Measurements from ENCODE around the gene DGCR2.

The DGCR2 gene

DNA sequence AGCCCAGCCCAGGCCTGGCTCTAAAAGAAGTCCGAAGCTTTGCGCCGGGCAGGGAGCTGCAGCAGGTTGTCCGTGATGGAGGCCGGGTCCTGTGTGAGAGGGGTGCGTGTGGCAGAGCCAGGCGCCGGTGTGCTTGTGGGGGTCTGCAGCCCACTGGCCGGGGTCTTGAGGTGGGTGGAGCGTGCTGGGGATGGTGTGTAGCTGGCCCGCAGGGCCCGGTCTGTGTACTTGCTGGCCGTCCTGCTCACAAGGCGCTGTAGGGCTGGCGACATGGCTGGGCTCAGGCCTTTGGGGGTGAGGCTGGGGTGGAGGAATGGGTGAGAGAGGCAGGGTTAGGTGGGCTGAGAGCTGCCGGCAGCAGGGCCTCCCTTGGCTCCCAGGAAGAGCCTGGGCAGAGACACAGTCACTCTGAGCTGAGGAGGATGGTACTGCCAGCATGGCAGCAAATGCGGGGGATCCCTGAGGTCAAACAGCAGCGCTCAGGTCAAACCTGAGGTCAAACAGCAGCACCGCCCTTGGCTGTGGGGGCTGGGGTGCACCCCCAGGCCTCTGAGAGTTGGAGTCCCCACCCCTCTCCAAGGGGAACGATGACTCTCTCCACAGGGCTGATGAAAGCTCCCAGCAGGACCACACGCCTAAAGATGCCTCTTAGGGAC, 12.1 kb upstream of the DGCR2 start:
- H3K36me3 ChIP-seq (ENCODE audit: control insufficient read depth in 1 of 2, insufficient read depth in 2 of 2, low read length in 2 of 2), result peaks cover 19 to 76% of the 10 kb centered on the region in 2 donors
- H3K27me3 ChIP-seq (ENCODE audit: control insufficient read depth in 1 of 2, insufficient read depth in 2 of 2, low read length in 2 of 2), result no peaks in the 10 kb centered on the region
- H3K4me1 ChIP-seq (ENCODE audit: control insufficient read depth in 1 of 2, insufficient read depth in 2 of 2, low read length in 2 of 2), result no peaks in the 10 kb centered on the region
- H3K27ac ChIP-seq (ENCODE audit: low read depth, low read length), result no peak overlapping the region
- no peak overlapping the region for H3K9ac ChIP-seq (ENCODE audit: low read depth in 1 of 2, low read length in 2 of 2)
- no peaks in the 10 kb centered on the region for H3K9me3 ChIP-seq (ENCODE audit: control insufficient read depth in 1 of 2, low read length in 2 of 2)
- no peak overlapping the region for H3K4me3 ChIP-seq (ENCODE audit: low read depth in 1 of 2, low read length in 2 of 2)

DNA sequence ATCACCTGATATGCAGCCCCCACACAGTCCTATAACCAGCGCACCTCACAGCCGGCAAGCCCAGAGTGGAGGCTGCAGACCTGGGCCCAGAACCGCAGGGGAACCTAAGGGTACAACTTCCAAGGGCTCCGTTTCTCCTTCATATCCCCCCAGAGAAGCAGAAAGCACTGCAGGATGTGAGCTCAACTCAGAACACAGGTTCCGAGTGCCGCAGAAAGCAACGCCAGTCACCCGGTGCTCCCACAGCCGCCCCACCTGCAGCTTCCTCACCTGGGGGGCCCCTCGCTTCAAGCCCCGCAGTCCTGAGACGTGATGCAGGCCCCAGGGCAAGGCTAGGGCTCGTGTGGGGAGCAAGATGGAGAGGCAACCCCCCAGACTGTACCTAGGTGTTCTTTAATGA, 11.3 kb upstream of the DGCR2 start:
- Histone ChIP-seq H3K9me3 (ENCODE audit: control insufficient read depth in 1 of 2, low read length in 2 of 2) (no peaks in the 10 kb centered on the region), H3K36me3 (ENCODE audit: control insufficient read depth in 1 of 2, insufficient read depth in 2 of 2, low read length in 2 of 2) (peaks cover 11 to 69% of the 10 kb centered on the region in 2 donors), H3K9ac (ENCODE audit: low read depth in 1 of 2, low read length in 2 of 2) (no peak overlapping the region), H3K4me3 (ENCODE audit: low read depth in 1 of 2, low read length in 2 of 2) (no peak overlapping the region), H3K4me1 (ENCODE audit: control insufficient read depth in 1 of 2, insufficient read depth in 2 of 2, low read length in 2 of 2) (no peaks in the 10 kb centered on the region), H3K27me3 (ENCODE audit: control insufficient read depth in 1 of 2, insufficient read depth in 2 of 2, low read length in 2 of 2) (no peaks in the 10 kb centered on the region), H3K27ac (ENCODE audit: low read depth, low read length) (no peak overlapping the region)

DNA sequence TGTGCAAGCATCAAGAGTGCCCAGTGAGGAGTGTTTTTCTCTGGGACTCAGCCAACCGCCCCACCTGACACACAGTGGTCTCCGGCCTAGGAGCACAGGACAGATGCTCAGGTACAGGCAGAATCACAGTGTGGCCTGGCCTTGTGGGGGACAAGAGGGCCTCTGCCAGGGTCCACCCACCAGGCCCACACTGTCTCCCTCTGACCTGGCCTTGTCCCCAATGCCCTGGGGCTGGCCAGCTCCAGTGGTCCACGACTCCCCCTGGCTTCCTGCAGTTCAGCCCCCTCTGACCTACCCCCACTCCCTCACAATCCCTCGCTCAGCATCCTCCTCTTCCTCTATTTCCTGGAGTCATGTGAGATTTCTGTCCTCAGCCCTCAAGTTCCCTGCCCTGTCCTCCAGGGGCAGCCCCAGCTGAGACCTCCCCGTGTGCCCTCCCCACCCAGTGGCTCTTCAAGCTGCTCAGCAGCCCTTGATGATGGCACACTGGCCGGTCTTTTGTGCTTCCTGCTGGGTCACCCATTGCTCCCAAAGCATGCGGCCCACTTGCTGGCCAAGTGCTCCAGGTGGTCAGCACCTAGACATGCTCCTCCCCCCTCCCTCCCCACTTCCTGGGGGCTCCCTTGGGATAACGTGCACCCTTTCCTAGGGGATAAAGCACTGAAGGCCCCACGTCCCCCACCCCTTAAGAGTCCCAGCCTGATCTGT, 10.6 kb upstream of the DGCR2 start:
- no peaks in the 10 kb centered on the region for H3K4me1 ChIP-seq (ENCODE audit: control insufficient read depth in 1 of 2, insufficient read depth in 2 of 2, low read length in 2 of 2)
- no peak overlapping the region for H3K27ac ChIP-seq (ENCODE audit: low read depth, low read length)
- H3K9me3 ChIP-seq (ENCODE audit: control insufficient read depth in 1 of 2, low read length in 2 of 2), result no peaks in the 10 kb centered on the region
- H3K36me3 ChIP-seq (ENCODE audit: control insufficient read depth in 1 of 2, insufficient read depth in 2 of 2, low read length in 2 of 2), result peaks cover 6 to 62% of the 10 kb centered on the region in 2 donors
- no peak overlapping the region for H3K4me3 ChIP-seq (ENCODE audit: low read depth in 1 of 2, low read length in 2 of 2)
- no peak overlapping the region for H3K9ac ChIP-seq (ENCODE audit: low read depth in 1 of 2, low read length in 2 of 2)
- H3K27me3 ChIP-seq (ENCODE audit: control insufficient read depth in 1 of 2, insufficient read depth in 2 of 2, low read length in 2 of 2), result no peaks in the 10 kb centered on the region

GRCh38 chr22:19132153-19132552, 9.9 kb upstream of the DGCR2 start:
- peaks cover 0 to 55% of the 10 kb centered on the region in 2 donors for H3K36me3 ChIP-seq (ENCODE audit: control insufficient read depth in 1 of 2, insufficient read depth in 2 of 2, low read length in 2 of 2)
- no peaks in the 10 kb centered on the region for H3K4me1 ChIP-seq (ENCODE audit: control insufficient read depth in 1 of 2, insufficient read depth in 2 of 2, low read length in 2 of 2)
- no peaks in the 10 kb centered on the region for H3K9me3 ChIP-seq (ENCODE audit: control insufficient read depth in 1 of 2, low read length in 2 of 2)
- H3K4me3 ChIP-seq (ENCODE audit: low read depth in 1 of 2, low read length in 2 of 2), result no peak overlapping the region
- no peaks in the 10 kb centered on the region for H3K27me3 ChIP-seq (ENCODE audit: control insufficient read depth in 1 of 2, insufficient read depth in 2 of 2, low read length in 2 of 2)
- no peak overlapping the region for H3K9ac ChIP-seq (ENCODE audit: low read depth in 1 of 2, low read length in 2 of 2)
- H3K27ac ChIP-seq (ENCODE audit: low read depth, low read length), result no peak overlapping the region

GRCh38 chr22:19131685-19132015, 9.4 kb upstream of the DGCR2 start:
- Histone ChIP-seq H3K4me1 (ENCODE audit: control insufficient read depth in 1 of 2, insufficient read depth in 2 of 2, low read length in 2 of 2) (no peaks in the 10 kb centered on the region), H3K9ac (ENCODE audit: low read depth in 1 of 2, low read length in 2 of 2) (no peak overlapping the region), H3K36me3 (ENCODE audit: control insufficient read depth in 1 of 2, insufficient read depth in 2 of 2, low read length in 2 of 2) (peaks cover 0 to 50% of the 10 kb centered on the region in 2 donors), H3K9me3 (ENCODE audit: control insufficient read depth in 1 of 2, low read length in 2 of 2) (no peaks in the 10 kb centered on the region), H3K4me3 (ENCODE audit: low read depth in 1 of 2, low read length in 2 of 2) (no peak overlapping the region), H3K27ac (ENCODE audit: low read depth, low read length) (no peak overlapping the region), H3K27me3 (ENCODE audit: control insufficient read depth in 1 of 2, insufficient read depth in 2 of 2, low read length in 2 of 2) (no peaks in the 10 kb centered on the region)

DNA sequence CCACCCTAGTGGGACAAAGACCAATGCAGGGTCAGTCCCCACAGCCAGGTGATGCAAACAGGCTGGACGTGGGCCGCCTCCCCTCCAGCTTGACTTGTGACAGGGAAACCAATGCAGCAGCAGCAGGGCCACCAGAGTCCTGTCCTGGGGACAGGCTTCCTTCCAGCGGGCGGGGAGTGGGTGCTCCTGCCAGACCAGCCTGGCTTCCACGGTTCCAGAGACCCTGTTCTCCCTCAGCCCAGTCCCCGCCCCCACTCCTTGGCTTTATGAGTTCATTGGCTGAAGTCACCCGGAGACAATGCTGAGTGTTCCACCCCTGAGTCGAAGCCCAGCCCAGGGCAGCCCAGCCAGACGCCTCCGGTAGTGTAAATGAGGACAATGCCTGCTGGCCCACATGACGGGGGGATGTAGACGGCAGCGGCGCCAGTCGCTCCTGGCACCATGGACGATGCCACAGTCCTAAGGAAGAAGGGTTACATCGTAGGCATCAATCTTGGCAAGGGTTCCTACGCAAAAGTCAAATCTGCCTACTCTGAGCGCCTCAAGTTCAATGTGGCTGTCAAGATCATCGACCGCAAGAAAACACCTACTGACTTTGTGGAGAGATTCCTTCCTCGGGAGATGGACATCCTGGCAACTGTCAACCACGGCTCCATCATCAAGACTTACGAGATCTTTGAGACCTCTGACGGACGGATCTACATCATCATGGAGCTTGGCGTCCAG, 8.9 kb upstream of the DGCR2 start, which contains the start of gene TSSK2:
TSSK2 (plus strand) TSS at position 350 of the 726 bp plus-strand sequence; CDS start at position 442, 92 bp downstream.
- H3K4me1 ChIP-seq (ENCODE audit: control insufficient read depth in 1 of 2, insufficient read depth in 2 of 2, low read length in 2 of 2), result no peaks in the 10 kb centered on the region
- no peak within 1 kb of the TSS for H3K9ac ChIP-seq (ENCODE audit: low read depth in 1 of 2, low read length in 2 of 2)
- no peaks in the 10 kb centered on the region for H3K9me3 ChIP-seq (ENCODE audit: control insufficient read depth in 1 of 2, low read length in 2 of 2)
- no peak within 1 kb of the TSS for H3K4me3 ChIP-seq (ENCODE audit: low read depth in 1 of 2, low read length in 2 of 2)
- H3K36me3 ChIP-seq (ENCODE audit: control insufficient read depth in 1 of 2, insufficient read depth in 2 of 2, low read length in 2 of 2), result peaks cover 0 to 44% of the 10 kb centered on the region in 2 donors
- H3K27me3 ChIP-seq (ENCODE audit: control insufficient read depth in 1 of 2, insufficient read depth in 2 of 2, low read length in 2 of 2), result no peaks in the 10 kb centered on the region
- no peak within 1 kb of the TSS for H3K27ac ChIP-seq (ENCODE audit: low read depth, low read length)

DNA sequence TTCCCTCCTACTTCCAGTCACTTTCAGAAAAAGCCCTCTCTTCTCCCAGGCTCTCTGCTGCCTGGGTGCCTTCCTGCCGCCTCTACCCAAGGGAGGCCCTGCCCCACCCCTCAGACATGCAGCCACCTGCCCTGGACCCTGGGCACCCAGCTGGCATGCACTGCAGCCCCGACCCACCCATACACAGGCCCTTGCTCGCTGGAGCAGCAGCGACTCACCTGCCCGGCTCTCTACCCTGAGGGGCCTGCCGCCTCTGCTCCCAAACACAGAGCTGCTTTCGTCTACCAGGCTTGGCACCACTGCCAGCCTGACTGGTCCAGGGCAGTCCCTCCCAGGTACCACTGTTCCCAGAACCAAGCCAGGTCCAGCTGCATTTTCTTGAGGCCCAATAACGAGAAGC, 7.7 kb upstream of the DGCR2 start:
- Histone ChIP-seq H3K36me3 (ENCODE audit: control insufficient read depth in 1 of 2, insufficient read depth in 2 of 2, low read length in 2 of 2) (peaks cover 0 to 35% of the 10 kb centered on the region in 2 donors), H3K9ac (ENCODE audit: low read depth in 1 of 2, low read length in 2 of 2) (no peak overlapping the region), H3K4me1 (ENCODE audit: control insufficient read depth in 1 of 2, insufficient read depth in 2 of 2, low read length in 2 of 2) (no peaks in the 10 kb centered on the region), H3K27ac (ENCODE audit: low read depth, low read length) (no peak overlapping the region), H3K27me3 (ENCODE audit: control insufficient read depth in 1 of 2, insufficient read depth in 2 of 2, low read length in 2 of 2) (no peaks in the 10 kb centered on the region), H3K9me3 (ENCODE audit: control insufficient read depth in 1 of 2, low read length in 2 of 2) (no peaks in the 10 kb centered on the region), H3K4me3 (ENCODE audit: low read depth in 1 of 2, low read length in 2 of 2) (no peak overlapping the region)

DNA sequence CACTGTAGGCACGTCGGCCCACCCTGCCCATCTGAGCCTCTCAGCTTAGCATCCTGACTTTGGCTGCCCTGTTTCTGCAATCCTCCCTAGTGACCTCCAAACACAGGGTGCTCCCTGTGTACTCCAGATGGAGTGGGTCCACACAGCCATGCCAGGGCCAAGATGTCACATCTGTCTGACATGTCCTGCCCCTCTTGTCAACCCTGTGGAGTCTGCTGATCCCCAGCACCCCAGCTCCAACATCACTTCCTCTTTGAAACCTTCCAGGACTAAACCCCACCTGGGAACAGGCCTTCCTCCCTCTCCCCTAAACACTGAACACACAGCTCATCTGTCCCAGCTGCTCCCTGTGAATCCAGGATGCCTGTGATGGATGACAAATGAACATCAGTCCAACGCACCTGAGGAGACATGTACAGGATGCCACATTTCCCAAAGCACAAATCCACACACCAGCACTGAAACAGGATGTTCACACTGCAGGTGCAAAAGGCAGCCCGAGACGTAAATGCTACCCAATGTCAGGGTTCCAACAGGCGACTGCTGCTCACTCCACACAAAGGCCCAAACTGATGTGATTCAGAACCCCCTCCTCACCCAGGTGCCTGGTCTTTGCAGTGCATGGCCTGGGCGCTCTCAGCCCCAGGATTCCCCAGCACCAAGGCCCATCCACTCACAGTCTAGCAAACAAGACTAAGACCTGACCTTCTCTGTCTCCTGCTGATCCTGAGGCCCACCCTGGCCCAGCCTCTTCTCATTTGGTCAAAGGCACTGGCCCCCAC, 6.9 kb upstream of the DGCR2 start:
- H3K9me3 ChIP-seq (ENCODE audit: control insufficient read depth in 1 of 2, low read length in 2 of 2), result no peaks in the 10 kb centered on the region
- no peak overlapping the region for H3K9ac ChIP-seq (ENCODE audit: low read depth in 1 of 2, low read length in 2 of 2)
- no peak overlapping the region for H3K4me3 ChIP-seq (ENCODE audit: low read depth in 1 of 2, low read length in 2 of 2)
- peaks cover 0 to 28% of the 10 kb centered on the region in 2 donors for H3K36me3 ChIP-seq (ENCODE audit: control insufficient read depth in 1 of 2, insufficient read depth in 2 of 2, low read length in 2 of 2)
- H3K27me3 ChIP-seq (ENCODE audit: control insufficient read depth in 1 of 2, insufficient read depth in 2 of 2, low read length in 2 of 2), result no peaks in the 10 kb centered on the region
- H3K4me1 ChIP-seq (ENCODE audit: control insufficient read depth in 1 of 2, insufficient read depth in 2 of 2, low read length in 2 of 2), result no peaks in the 10 kb centered on the region
- H3K27ac ChIP-seq (ENCODE audit: low read depth, low read length), result no peak overlapping the region

DNA sequence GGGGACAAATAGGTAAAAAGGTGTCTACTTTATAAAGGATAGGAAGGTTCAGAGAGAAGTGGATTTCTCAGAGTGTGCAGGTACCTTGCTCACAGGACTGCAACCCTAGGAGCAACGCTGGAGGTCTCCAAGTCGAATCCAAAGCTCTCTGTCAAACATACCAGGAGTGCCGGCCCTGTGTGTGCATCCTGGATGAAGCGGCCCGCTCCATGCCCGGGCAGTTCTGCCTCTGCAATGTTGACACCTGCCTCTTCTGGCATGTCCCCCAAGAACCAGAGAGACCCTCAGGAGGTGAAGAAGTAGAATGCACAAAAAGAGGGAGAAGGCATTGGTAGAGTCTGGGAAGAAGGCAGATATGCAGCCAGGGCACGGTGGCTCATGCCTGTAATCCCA, 5.8 kb upstream of the DGCR2 start:
- no peak overlapping the region for H3K4me3 ChIP-seq (ENCODE audit: low read depth in 1 of 2, low read length in 2 of 2)
- peaks cover 0 to 17% of the 10 kb centered on the region in 2 donors for H3K36me3 ChIP-seq (ENCODE audit: control insufficient read depth in 1 of 2, insufficient read depth in 2 of 2, low read length in 2 of 2)
- no peak overlapping the region for H3K27ac ChIP-seq (ENCODE audit: low read depth, low read length)
- no peak overlapping the region for H3K9ac ChIP-seq (ENCODE audit: low read depth in 1 of 2, low read length in 2 of 2)
- H3K9me3 ChIP-seq (ENCODE audit: control insufficient read depth in 1 of 2, low read length in 2 of 2), result no peaks in the 10 kb centered on the region
- H3K4me1 ChIP-seq (ENCODE audit: control insufficient read depth in 1 of 2, insufficient read depth in 2 of 2, low read length in 2 of 2), result peaks cover 2% of the 10 kb centered on the region in 2 donors
- no peaks in the 10 kb centered on the region for H3K27me3 ChIP-seq (ENCODE audit: control insufficient read depth in 1 of 2, insufficient read depth in 2 of 2, low read length in 2 of 2)

All from duodenal mucosa (tissue), 2 donors.